ENCODE data around the gene USP32.
"Not testable (repeated sequence)": the region's sequence is repeated elsewhere in the genome, so short reads cannot be mapped to it uniquely, and the experiment has no call there.

USP32 gene

GRCh38 chr17:60371818-60372510 lies 20.0 kb downstream of the USP32 start:
- peak in 1 of 2 donors; percentile 19 for DNase-seq

DNA sequence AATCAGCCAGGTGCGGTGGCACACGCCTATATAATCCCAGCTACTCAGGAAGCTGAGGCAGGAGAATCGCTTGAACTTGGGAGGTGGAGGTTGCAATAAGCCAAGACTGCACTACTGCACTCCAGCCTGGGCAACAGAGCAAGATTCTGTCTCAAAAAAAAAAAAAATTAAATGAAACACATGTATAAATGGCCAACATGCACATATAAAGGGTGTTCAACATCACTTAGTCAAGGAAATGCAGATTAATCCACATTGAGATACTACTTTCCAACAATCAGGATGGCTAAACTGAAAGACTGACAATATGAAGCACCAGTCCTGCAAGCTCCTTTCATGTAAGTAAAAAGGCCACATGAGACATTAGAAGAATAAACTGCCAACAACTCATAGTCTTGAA lies 20.5 kb downstream of the USP32 start:
- no peak for DNase-seq

GRCh38 chr17:60369727-60370126 lies 22.2 kb downstream of the USP32 start:
- DNase-seq = no peak

- no peak for DNase-seq
These were observed 28.1 kb downstream of the USP32 start for GRCh38 chr17:60363700-60364405.

GRCh38 chr17:60362329-60362728 lies 29.6 kb downstream of the USP32 start:
- no peak for DNase-seq

- DNase-seq = no peak
These were observed 30.0 kb downstream of the USP32 start for GRCh38 chr17:60361889-60362288.

- no peak for DNase-seq
These were observed 32.5 kb downstream of the USP32 start for GRCh38 chr17:60359415-60359814.

DNA sequence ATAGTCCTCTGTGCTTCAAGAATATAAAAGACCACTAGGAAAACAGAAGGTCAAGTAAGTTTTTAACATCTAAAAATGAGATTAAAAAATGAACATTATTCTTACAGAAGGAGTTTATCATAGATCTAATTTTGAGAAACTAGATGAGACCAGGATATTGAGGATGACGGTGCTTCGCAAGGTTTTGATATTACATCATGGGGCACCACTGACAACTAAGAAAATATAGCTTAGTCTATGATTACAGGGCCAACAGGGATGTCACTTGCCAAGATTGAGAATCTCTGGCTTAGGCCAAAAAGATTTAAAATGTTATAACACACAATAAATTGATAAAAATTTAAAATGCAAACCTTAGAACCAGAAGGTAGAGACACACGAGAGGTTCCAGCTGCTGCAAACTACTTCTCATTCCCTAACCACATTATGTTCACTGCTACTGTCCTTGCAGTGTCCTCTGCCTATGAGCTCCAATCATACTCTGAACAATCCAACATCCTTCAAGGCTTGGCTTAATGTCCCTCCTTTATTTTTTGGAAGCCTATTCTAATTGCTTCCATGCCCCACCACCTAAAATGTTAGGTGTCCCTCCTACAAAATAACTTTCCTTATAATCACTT lies 33.2 kb downstream of the USP32 start:
- DNase-seq = no peak

- DNase-seq = no peak
These were observed 35.0 kb downstream of the USP32 start for GRCh38 chr17:60356940-60357339.

DNA sequence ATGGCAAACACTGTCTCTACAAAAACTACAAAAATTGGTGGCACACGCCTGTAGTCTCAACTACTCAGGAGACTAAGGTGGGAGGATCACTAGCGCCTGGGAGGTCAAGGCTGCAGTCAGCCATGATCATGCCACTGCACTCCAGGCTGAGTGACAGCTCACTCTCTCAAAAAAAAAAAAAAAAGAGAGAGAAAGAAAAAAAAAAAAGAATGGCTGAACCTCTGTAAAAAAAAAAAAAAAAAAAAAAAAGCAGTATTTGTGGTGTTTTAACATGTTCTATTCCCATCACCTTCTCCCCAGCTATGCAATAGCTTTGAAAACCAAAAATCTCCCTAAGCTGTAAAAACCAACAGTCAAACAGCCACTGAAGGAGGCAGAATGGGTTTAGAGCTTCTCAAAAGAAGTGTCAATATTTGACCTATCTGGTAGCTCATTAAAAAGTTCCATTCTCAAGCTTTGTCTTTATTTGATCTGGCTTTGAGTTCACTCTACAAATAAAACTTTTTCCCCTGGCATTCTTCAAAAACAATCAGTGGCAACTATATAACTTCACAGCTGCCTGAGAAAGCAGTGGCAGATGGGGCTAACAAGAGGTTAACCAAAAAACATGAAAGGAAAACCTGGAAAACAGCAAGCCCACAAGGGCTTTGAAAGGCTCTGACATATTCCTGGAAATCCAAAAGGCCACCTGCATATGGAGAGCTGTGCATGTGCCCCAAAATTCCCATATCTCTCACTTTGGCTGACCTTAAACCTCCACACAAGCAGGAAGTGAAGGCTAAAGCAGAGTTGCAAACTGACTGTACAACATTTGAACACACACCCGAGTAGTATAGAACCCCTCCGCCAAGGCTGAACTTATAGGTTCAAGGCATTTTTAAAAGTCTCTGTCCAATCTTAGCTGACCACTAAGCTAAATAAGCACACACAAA lies 36.0 kb downstream of the USP32 start:
- DNase-seq = no peak

DNA sequence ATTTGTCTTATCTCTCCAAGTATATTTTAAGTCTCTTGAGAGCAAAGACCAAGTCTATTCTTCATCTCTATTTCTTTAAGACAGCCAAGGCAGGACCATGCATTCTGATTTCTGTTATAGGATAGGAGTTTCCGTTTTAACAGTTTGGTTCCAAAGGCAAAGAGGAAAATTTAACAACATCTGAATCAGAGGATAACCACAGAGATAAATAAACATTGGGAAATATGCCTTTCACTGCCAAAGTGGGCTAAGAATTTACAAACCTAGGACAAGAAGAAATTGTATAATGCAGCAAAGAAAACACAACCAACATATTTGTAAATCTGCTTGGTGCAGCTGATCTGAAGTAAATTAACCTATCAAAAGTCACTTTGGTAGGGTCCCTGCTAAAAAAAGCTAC lies 37.7 kb downstream of the USP32 start:
- no peak for DNase-seq

GRCh38 chr17:60353773-60354172 lies 38.2 kb downstream of the USP32 start:
- no peak for DNase-seq

DNA sequence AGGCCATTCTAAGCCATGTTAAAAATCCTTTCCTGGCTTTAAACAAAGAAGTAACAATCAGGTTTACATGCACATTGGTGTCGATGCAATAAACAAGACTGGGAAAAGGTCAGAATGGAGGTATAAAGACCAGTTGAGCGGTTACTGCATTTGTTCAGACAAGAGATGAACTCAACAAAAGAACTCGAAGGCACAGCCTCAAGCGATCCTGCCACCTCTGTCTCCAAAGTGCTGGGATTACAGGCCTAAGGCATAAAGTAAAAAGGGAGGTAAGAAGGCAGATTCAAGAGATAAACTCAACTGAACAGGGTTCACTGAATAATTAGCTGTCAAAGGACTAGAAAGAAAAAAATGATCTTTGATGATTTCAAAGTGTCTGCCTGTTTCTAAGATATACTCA lies 39.4 kb downstream of the USP32 start:
- no peak for DNase-seq

GRCh38 chr17:60352071-60352470 lies 39.9 kb downstream of the USP32 start:
- DNase-seq = no peak

DNA sequence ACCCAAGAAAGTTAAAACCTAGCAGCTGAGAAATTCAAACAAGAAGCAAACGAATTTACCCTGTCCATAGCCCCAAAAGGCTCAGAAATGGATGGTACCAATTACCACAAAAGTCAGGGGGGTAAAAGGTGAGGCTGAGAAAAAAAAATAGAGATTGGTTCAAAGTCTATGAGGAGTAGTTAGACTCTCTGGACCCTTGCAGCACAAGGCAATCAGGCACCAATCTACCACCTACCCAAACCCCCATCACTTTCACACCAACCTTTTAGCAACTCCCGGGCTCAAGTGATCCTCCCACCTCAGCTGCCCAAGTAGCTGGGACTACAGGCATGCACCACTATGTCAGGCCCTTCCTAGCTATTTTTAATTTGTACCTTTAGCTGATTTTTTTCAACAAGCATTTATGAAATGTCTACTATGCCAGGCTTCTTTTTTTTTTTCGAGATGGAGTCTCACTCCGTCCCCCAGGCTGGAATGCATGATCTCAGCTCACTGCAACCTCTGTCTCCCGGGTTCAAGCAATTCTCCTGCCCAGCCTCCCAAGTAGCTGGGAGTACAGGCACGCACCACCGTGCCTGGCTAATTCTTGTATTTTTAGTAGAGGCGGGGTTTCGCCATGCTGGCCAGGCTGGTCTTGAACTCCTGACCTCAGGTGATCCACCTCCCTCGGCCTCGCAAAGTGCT lies 40.8 kb downstream of the USP32 start:
- no peak for DNase-seq

DNA sequence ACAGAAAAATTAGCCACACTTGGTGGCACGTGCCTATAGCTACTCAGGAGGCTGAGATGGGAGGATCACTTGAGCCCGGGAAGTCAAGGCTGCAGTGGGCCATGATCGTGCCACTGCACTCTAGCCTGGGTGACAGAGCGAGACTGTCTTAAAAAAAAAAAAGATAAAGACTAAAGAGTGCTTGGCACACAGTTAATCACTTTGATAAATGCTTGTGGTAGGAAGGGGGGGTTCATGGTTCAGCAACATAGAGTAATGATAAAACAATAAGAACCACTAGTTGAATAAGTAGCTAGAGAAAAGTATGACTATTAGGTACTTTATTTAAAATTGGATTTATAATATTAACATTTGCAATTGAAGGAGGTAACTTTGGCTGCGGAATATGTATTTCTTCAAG lies 43.3 kb downstream of the USP32 start:
- DNase-seq = no peak

GRCh38 chr17:60345233-60345632 lies 46.7 kb downstream of the USP32 start:
- DNase-seq = no peak

DNA sequence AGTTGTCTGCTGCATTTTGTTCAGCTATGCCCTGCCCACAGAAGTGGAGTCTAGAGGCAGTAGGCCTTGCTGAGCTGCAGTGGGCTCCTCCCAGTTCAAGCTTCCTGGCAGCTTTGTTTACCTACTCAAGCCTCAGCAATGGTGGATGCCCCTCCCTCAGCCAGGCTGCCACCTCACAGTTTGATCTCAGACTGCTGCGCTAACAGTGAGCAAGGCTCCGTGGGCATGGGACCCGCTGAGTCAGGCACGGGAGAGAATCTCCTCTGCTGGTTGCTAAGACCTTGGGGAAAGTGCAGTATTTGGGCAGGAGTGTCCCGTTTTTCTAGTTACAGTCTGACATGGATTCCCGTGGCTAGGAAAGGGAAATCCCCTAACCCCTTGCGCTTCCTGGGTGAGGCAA lies 49.4 kb downstream of the USP32 start:
- DNase-seq = not testable (repeated sequence)

- DNase-seq = no peak
These were observed 56.6 kb downstream of the USP32 start for GRCh38 chr17:60335289-60335688.

GRCh38 chr17:60333628-60334031 lies 58.3 kb downstream of the USP32 start:
- DNase-seq = no peak

DNA sequence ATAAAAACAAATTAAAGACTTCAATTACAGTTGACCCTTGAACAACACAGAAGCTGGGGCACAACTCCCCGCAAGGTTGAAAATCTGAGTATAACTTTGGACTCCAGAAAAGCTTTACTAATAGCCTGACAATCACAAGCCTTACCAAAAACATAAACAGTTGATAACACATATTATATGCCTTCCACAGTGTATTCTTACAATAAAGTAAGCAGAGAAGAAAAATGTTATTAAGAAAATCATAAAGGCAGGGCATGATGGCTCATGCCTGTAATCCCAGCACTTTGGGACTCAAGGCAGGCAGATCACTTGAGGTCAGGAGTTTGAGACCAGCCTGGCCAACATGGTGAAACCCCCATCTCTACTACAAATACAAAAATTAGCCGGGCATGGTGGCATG lies 58.9 kb downstream of the USP32 start:
- not testable (repeated sequence) for DNase-seq

GRCh38 chr17:60332574-60332973 lies 59.4 kb downstream of the USP32 start:
- DNase-seq = no peak

DNA sequence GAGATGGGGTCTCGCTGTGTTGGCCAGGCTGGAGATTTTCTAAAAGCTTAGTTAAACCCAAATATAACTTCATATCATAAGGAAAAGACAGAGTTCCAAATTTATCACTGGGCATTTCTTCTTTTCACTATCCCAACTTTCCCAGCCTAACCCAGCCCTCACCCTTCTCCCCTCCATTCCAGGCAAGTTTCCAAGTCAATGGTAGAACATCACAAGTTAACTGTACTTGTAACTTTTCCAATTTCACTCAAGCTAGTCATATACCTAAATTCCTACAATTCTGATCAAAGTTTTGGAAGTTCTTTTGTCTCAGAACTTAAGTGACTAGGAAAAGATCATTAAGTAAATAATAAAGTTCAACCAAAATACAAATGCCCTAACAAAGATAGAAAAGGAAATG lies 61.2 kb downstream of the USP32 start:
- DNase-seq = no peak
